ENCODE measurements around the gene DEPP1.
"Not testable (repeated sequence)": the region's sequence is repeated elsewhere in the genome, so short reads cannot be mapped to it uniquely, and the experiment has no call there.

Gene DEPP1, protein sequence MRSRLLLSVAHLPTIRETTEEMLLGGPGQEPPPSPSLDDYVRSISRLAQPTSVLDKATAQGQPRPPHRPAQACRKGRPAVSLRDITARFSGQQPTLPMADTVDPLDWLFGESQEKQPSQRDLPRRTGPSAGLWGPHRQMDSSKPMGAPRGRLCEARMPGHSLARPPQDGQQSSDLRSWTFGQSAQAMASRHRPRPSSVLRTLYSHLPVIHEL

GRCh38 chr10:44978570-44979280 lies at the start of gene DEPP1:
Gene DEPP1, minus strand, starts transcription at chr10:44978809. Its CDS starts 779 bp downstream, at chr10:44978030.
- peak; percentile 92 for DNase-seq (ENCODE audit: low read depth)

DNA sequence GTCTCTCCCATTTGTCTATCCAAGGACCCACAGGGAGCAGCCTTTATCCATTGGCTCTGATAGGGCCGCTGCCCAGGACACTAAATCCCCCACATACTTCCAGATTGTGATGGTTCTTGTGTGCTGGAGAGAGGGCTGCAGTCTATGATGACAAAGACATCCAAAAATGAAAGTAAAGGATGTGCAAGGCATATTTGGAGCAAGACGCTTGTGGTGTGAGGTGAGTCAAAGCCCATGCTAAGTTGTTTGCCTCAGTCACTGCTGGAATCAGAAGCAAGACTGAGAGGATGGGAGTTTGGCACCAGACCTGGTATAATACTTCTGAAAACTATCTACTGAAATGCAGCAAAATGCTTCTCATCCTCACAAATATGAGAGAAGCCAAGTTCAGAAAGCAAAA lies 44.8 kb upstream of the DEPP1 start:
- DNase-seq (ENCODE audit: low read depth) = no peak

- no peak for DNase-seq (ENCODE audit: low read depth)
These were observed 37.0 kb upstream of the DEPP1 start for GRCh38 chr10:45015590-45015989.

- DNase-seq (ENCODE audit: low read depth) = not testable (repeated sequence)
These were observed 35.9 kb upstream of the DEPP1 start for GRCh38 chr10:45014557-45014956.

DNA sequence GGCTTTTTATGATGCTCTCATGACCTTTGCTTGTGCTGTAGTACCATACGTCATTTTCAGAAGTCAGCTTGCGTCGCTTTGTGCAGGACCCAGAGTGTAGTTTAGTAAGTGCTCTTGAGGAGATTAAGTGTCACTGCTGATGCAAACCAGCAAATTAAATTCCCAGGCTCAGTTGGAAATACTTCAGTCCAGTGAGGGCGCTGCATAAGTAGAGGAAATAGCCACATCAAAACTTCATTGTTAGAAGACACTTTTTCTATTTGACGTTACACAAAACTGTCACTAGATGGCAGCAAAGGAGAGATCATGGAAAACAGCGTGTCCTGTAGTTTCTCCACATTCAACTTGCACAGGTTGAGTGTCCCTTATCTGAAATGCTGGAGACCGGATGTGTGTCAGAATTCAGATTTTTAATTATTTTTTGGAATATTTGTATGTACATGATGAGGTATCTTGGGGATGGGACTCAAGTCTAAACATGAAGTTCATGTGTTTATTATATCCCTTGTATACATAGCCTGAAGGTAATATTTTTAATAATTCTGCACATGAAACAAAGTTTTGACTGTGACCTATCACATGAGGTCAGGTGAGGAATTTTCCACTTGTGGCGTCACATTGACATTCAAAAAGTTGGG lies 30.0 kb upstream of the DEPP1 start:
- DNase-seq (ENCODE audit: low read depth) = peak; percentile 84

DNA sequence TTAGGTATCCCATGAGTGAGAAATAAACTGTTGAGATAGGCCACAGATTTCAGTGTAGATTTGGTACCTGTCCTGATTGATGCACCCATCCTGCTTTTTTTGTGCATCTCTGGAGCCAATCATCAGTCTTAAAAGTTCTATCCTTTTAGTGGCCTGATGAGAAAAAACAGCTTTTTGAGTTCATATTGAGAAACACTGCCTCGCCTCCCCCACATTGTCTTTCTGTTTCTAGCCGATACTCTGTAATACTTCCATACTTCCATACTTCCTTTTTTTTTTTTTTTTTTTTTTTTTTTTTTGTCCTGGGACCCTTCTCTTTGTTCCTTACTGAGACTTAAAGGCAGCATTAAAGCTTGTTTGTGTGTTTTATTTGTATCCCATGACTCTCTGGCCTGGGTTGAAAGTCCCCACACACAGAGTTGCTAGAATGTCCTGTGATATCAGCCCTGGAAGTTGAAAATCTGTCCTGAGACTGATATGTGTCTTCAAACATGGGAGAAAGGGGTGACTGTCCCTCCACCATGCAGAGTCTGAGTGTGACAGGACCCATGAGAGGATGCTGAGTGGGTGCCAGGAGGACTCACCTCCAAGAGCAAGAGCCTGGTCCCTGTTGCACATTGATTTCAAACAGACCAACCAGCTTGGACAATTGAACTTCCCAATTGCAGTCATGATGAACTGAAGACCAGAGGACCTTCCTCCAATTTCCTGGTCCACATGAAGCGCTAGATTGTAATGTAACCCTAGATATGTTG lies 27.8 kb upstream of the DEPP1 start:
- no peak for DNase-seq (ENCODE audit: low read depth)

DNA sequence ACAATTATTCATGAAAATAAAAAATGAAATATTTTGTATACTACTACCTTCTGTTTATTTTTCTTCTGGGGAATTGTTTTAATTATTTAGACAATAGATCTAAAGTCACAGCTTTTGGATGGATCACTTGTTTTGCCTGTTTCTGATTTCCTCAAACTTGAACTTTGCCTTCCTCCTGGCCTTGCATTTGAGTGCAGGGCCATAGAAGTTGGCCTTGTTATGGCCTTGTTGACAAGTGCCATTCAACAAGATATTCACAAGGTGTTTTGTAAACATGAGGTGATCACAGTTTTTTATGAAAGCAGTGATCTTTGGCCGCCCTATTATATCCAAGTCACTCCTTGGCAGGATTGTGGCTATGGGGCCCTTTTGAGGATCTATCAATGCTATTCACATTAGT lies 26.7 kb upstream of the DEPP1 start:
- DNase-seq (ENCODE audit: low read depth) = no peak

DNA sequence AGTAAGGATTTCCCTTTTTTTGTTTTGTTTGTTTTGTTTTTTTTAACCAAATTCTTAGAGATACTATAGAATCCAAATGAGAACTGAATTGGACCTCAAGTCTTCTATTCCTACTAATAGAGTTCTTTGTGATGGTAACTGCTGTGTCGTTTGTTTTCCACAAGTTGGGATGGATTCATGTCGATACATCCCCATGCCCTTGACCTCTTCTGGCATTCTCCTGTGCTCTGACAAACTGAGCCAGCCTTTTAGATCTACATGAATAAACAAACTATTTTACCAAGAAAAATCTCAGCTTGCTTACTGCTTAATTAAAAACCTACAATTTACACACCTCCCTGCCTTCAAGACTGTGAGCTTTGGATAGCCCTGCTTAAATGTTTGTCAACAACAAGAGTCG lies 26.1 kb upstream of the DEPP1 start:
- DNase-seq (ENCODE audit: low read depth) = no peak

DNA sequence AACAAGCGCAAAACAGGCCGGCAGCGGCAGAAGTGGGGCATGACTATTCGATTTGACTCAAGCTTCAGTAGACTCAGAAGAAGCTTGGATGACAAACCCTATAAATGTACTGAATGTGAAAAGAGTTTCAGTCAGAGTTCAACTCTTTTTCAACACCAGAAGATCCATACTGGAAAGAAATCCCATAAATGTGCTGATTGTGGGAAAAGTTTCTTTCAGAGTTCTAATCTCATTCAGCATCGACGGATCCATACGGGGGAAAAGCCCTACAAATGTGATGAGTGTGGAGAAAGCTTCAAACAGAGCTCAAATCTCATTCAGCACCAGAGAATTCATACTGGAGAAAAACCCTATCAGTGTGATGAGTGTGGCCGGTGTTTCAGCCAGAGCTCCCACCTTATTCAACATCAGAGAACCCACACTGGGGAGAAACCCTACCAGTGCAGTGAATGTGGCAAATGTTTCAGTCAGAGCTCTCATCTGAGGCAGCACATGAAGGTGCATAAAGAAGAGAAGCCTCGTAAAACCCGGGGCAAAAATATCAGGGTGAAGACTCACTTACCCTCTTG lies 24.9 kb upstream of the DEPP1 start:
- DNase-seq (ENCODE audit: low read depth) = no peak

DNA sequence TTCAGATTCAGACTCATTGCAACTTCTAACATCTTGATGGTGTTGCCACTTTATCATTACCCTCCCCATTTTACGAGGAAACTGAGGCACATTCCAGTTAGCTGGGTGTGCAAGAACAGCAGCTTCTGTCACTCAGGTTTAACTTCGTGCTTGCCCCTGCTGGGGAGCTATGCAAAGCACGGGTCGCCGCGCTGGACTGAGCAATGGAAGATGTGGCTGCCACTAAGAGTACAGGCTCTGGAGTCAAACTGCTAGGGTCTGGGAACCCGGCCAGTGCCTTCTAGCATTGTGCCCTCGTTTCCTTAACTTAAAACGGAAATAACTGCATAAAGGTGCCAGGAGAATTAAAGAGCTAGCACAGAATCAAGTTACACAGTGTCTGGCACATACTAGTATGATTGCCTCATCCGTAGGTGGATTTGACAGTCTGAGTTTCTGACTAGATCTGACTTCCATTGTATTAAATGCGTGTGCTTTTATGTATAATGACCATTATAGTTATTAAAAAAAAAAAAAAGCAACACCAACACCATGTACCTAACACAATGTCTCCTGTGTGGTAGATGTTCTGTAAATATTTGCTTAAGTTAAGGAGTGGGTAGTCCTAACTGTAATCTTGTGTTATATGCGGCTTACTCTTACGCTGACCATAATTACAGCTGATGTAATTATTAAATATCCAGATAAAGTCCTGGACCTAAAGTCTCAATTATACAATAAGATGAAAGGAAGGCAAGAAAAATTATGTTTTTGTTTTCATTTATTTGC lies 23.0 kb upstream of the DEPP1 start:
- no peak for DNase-seq (ENCODE audit: low read depth)

GRCh38 chr10:45000752-45001380 lies 22.3 kb upstream of the DEPP1 start, which contains the start of gene ZNF22:
Gene ZNF22, plus strand, starts transcription at chr10:45000923. Its CDS starts 2,446 bp downstream, at chr10:45003369.
- DNase-seq (ENCODE audit: low read depth) = no peak

- DNase-seq (ENCODE audit: low read depth) = peak; percentile 93
These were observed 21.6 kb upstream of the DEPP1 start for GRCh38 chr10:45000138-45000751.

DNA sequence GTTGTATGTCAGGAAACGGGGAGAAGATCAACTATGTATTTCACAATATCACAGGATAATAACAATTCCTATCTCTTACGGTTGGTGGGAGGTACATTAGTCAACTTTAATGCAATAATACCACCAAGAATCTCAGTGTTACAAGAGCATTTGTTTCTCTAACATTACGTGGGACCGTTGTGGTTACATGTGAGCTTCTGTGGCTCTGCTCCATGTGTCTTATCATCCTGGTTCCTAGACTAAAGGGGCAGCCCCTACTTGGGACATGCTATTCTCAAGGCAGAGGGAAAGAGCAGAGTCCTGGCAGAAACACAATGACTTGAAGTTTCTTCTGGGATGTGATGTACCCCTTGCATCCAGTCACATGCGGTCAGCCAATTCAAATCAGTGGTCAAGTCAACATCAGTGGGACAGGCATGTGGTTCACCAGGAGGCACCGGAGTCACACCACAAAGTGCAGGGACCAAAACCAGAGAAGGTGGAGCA lies 19.6 kb upstream of the DEPP1 start:
- DNase-seq (ENCODE audit: low read depth) = no peak

DNA sequence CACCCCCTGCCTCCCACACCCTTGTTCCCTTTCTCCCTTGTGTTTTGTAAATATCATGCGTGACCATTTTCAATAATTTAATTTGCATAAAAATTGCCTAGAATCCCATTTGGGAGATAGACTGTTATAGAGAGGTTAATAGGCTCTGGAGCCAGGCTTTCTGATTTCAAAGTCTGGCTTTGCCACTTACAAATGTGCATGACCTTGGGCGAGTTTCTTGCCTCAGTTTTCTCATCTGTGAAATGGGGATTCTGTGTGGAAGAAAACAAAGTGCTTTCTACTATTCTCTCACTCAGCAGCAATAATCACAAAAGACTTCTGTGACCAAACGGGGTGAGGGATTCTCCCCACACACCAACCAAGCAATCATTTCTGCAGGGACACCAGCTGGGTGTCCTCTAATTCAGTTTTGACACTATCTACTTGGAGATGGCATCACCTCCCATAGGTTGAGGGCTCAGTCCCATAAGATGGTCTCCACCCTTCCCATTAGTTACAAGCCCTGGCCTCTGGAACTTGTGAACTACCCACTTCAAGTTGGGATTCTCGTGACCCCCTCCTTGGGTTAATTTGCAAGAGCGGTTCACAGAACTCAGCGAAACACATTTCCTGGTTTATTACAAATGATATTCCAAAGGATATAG lies 18.6 kb upstream of the DEPP1 start:
- DNase-seq (ENCODE audit: low read depth) = no peak

- peak; percentile 49 for DNase-seq (ENCODE audit: low read depth)
These were observed 17.5 kb upstream of the DEPP1 start for GRCh38 chr10:44995914-44996669.

DNA sequence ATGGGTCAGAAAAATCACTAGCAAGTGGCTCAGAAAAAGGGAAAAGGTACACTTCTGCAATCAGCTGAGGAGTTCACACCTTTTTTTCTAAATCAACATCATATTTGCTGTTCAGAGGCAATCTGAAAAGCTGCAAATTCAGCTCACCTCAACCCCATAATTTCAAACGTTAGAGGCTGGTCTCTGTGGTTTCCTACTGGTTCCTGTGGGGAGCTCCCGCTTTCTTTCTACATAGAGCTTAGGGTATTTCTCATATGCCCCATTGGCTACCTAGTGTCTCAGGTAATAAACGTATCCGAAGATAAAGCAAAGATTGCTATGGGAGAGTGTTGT lies 16.9 kb upstream of the DEPP1 start:
- no peak for DNase-seq (ENCODE audit: low read depth)

DNA sequence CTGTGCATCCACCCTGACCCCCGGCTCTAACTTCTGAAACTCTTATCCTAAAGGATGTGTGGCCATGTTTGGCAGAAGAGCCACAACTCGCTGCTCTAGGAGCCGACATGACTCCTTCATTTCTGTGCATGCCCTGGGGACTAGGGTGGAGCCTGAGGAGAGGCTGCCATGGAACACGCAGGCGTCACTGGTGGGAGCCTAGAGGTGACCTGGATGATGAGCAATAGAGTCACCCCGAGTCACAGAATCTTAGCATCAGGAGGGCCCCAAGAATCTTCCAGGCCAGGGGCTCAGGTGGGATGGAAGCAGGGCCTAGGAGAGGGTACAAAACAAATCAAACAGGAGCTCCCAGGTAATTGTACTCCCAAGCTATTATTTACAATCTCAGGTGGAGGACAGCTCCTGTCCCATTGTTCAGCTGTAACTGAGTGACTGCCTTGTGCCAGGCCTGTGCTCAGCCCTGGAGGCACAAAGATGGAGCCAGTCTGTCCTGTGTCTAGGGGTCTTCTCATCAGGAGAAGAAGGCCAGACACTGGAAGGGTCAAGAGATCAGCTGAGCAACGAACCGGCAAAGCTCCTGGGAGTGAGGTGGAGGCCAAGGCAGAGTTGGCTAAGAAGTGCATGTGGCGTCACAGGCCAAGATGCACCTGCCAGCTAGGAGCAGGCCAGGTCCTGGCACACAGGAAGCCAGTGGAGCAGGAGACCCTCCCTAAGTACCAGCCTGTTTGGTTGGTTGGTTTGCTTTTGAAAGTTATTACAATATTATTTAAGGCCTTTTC lies 16.3 kb upstream of the DEPP1 start:
- DNase-seq (ENCODE audit: low read depth) = no peak

Measured in stromal cell of bone marrow (primary cell).